NCI-H2171 treated with DMSO at 0.1 percent for 48 hours (cell line): ENCODE measurements around the gene ZNG1F.
"Not testable (repeated sequence)": the region's sequence is repeated elsewhere in the genome, so short reads cannot be mapped to it uniquely, and the experiment has no call there.

ENCODE experiments used
- DNase-seq: peaks from one replicate; lab custom pipeline; 2025; lab: John Stamatoyannopoulos, UW

Gene ZNG1F

GRCh38 chr9:41189217-41189616 lies at the start of gene ZNG1F:
Gene ZNG1F, minus strand, starts transcription at chr9:41189317. Its CDS starts 59 bp downstream, at chr9:41189258.
- DNase-seq: not testable (repeated sequence)

GRCh38 chr9:41237110-41237749 lies 48.1 kb upstream of the ZNG1F start:
- DNase-seq: not testable (repeated sequence)

GRCh38 chr9:41236486-41237109 lies 47.5 kb upstream of the ZNG1F start:
- DNase-seq: not testable (repeated sequence)

GRCh38 chr9:41234811-41235805 lies 46.0 kb upstream of the ZNG1F start:
- DNase-seq: not testable (repeated sequence)

GRCh38 chr9:41234221-41234620 lies 45.1 kb upstream of the ZNG1F start:
- not testable (repeated sequence) for DNase-seq

GRCh38 chr9:41232326-41232725 lies 43.2 kb upstream of the ZNG1F start:
- not testable (repeated sequence) for DNase-seq

- not testable (repeated sequence) for DNase-seq
Observed at GRCh38 chr9:41230418-41230817, 41.3 kb upstream of the ZNG1F start.

GRCh38 chr9:41229408-41230401 lies 40.6 kb upstream of the ZNG1F start:
- DNase-seq: no peak

- not testable (repeated sequence) for DNase-seq
Observed at GRCh38 chr9:41219831-41220230, 30.7 kb upstream of the ZNG1F start.

GRCh38 chr9:41188439-41188838 lies 678 bp downstream of the ZNG1F start:
- DNase-seq: not testable (repeated sequence)

- not testable (repeated sequence) for DNase-seq
Observed at GRCh38 chr9:41174994-41175393, 14.1 kb downstream of the ZNG1F start.

- not testable (repeated sequence) for DNase-seq
Observed at GRCh38 chr9:41150116-41150515, 39.0 kb downstream of the ZNG1F start.

GRCh38 chr9:41141878-41142277 lies 47.2 kb downstream of the ZNG1F start:
- not testable (repeated sequence) for DNase-seq

GRCh38 chr9:41128581-41128980 lies 60.5 kb downstream of the ZNG1F start, which contains the start of gene FOXD4L6:
Gene FOXD4L6, minus strand, starts transcription at chr9:41128681. Its CDS starts 298 bp downstream, at chr9:41128383.
- not testable (repeated sequence) for DNase-seq

GRCh38 chr9:41126746-41127446 lies 62.2 kb downstream of the ZNG1F start:
- not testable (repeated sequence) for DNase-seq

- not testable (repeated sequence) for DNase-seq
Observed at GRCh38 chr9:41125936-41126335, 63.2 kb downstream of the ZNG1F start.

GRCh38 chr9:41125109-41125658 lies 63.9 kb downstream of the ZNG1F start:
- DNase-seq: not testable (repeated sequence)

GRCh38 chr9:41124250-41125108 lies 64.6 kb downstream of the ZNG1F start:
- DNase-seq: not testable (repeated sequence)

- DNase-seq: not testable (repeated sequence)
Observed at GRCh38 chr9:41123812-41124211, 65.3 kb downstream of the ZNG1F start.
